Neural progenitor cell (in vitro differentiated cells): ENCODE measurements around the gene EPHA1.

Experiments used
- EZH2 ChIP-seq: fragments of 200-600 bp; sonication (generic); IDR thresholded peaks from 2 replicates; pipeline ENCODE4 v1.6.1; 2017; ENCODE audit warnings: antibody characterized with exemption, mild to moderate bottlenecking, moderate library complexity
- TF ChIP-seq, protein P1 (sequence below): fragments of 200-600 bp; sonication (generic); IDR thresholded peaks from 2 replicates; pipeline ENCODE4 v1.5.1; 2017; ENCODE audit warnings: antibody characterized with exemption, mild to moderate bottlenecking

DNA sequence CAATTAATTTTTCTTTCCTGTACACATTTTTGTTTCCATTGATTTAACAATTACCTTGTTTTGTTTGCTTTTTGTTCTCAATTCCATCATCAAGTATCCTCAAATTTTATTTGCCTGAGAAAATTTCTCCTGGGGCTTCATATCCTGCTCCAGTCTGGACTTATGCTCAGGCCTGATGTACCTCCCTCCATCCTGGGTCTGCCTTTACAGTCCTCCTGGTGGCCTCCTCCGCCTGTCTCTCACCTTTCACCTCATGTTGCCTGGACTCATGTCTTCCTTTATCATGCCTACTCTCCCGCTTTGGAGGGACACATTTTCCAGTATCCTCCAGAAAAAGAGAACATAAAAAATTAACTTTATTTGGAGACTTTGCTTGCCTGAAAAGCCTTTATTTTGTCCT is 22.5 kb upstream of the EPHA1 start:
- TF ChIP-seq, protein P1, sequence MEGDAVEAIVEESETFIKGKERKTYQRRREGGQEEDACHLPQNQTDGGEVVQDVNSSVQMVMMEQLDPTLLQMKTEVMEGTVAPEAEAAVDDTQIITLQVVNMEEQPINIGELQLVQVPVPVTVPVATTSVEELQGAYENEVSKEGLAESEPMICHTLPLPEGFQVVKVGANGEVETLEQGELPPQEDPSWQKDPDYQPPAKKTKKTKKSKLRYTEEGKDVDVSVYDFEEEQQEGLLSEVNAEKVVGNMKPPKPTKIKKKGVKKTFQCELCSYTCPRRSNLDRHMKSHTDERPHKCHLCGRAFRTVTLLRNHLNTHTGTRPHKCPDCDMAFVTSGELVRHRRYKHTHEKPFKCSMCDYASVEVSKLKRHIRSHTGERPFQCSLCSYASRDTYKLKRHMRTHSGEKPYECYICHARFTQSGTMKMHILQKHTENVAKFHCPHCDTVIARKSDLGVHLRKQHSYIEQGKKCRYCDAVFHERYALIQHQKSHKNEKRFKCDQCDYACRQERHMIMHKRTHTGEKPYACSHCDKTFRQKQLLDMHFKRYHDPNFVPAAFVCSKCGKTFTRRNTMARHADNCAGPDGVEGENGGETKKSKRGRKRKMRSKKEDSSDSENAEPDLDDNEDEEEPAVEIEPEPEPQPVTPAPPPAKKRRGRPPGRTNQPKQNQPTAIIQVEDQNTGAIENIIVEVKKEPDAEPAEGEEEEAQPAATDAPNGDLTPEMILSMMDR: no peak
- no peak for TF ChIP-seq EZH2
